OCI-LY3 (cell line): ENCODE results near the gene RAMP2.

Experiments
- EZH2phosphoT487 ChIP-seq: fragments of 200-600 bp; shearing (Covaris generic); IDR thresholded peaks from 2 replicates; pipeline ENCODE4 v1.6.1; 2018; ENCODE audit warnings: antibody characterized with exemption, mixed run types, low read depth
- TF ChIP-seq, protein P1 (sequence below): fragments of 200-600, 300-600 bp; sonication (generic); IDR thresholded peaks from 2 replicates; pipeline ENCODE4 v1.5.1; 2014; ENCODE audit warnings: antibody characterized with exemption, low read length, low read depth

DNA sequence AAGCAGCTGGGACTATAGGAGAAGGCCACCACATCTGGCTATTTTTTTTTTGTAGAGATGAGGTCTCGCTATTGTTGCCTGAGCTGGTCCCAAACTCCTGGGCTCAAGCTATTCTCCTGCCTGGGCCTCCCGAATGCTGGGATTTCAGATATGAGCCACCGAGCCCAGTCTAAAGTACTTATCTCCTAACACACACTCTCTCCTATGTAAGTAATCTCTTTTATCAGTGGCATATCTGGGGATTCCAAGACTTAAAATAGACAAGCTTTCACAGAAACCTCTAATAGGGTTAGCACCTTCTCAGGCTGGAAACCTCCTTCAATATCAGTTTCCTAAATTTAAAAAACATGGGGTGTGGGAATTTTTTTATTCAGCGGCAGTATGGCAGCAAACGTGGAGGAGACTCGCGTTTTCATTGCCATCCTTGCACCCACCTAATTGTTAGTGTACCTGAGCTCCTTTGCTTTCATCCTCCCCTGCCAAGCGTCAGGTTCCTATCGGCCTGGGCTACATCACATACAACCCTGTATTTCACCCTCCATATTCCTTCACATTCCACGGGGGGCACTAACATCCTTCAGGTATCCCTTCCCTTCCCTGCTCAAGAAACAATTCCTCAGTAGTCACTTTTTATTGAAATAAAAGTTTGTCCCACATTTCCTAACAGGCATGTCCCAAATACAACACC lies 17.3 kb upstream of the RAMP2 start:
- TF ChIP-seq, protein P1, sequence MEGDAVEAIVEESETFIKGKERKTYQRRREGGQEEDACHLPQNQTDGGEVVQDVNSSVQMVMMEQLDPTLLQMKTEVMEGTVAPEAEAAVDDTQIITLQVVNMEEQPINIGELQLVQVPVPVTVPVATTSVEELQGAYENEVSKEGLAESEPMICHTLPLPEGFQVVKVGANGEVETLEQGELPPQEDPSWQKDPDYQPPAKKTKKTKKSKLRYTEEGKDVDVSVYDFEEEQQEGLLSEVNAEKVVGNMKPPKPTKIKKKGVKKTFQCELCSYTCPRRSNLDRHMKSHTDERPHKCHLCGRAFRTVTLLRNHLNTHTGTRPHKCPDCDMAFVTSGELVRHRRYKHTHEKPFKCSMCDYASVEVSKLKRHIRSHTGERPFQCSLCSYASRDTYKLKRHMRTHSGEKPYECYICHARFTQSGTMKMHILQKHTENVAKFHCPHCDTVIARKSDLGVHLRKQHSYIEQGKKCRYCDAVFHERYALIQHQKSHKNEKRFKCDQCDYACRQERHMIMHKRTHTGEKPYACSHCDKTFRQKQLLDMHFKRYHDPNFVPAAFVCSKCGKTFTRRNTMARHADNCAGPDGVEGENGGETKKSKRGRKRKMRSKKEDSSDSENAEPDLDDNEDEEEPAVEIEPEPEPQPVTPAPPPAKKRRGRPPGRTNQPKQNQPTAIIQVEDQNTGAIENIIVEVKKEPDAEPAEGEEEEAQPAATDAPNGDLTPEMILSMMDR, result no peak
- TF ChIP-seq EZH2phosphoT487, result no peak
